ENCODE results near the gene AVP. TPM values are rescaled to one million over a fixed set of nuclear protein-coding genes. Genes with fewer than 3 reads are reported as not detected.
A peak's percentile ranks its signal among the peaks of the same experiment; 100 is the strongest.

Gene AVP
- total and polyA plus RNA-seq, 2 of the 13 experiments (the other 11 are each of a cell fraction or from before 2014, with no cell fraction given) = 0.12 TPM; not detected in 1

DNA sequence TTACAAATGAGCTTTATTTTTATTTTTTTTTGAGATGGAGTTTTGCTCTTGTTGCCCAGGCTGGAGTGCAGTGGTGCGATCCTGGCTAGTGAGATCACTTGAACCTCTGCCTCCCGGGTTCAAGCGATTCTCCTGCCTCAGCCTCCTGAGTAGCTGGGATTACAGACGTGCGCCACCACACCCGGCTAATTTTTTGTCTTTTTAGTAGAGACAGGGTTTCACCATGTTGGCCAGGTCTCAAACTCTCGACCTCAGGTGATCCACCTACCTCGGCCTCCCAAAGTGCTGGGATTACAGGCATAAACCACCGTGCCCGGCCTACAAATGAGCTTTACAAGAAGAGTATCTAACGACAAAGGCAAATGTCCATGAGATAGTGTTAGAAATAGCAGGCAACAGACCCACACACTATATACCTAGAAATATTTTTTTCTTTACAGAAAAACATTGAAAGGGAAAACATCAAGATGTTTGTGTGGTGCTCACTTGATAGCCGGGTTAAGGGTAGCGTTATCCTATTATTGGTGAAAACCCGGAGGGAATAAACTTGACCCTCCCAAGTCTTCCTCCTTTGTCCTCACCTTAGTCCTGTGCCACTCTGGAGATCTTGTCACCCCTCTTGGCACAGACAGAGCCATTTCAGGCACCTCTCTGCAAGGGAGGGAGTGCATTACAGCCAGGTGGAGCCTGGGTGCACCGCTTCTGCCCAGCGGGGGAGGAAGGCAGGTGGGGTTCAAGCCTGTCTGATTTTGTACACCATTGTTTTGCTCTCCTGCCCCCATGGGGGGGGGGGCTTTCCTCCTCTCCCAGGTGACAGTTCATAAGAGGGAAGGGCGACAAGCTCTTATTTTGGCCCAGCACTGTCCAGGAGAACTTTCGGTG lies 21.0 kb upstream of the AVP start (continued):
- TF ChIP-seq ZNF576 (CRISPR knock-in tag; IDR thresholded peaks at IDR 0.05) (0 out of 2 replicates have a peak, but pooled peaks have one; percentile 19), ZMYM2 (CRISPR knock-in tag; IDR thresholded peaks at IDR 0.05) (no peak), ZNF557 (CRISPR knock-in tag; IDR thresholded peaks at IDR 0.05) (no peak), USF2 (IDR thresholded peaks at IDR 0.05; ENCODE audit: low read depth, low read length) (no peak), USF2 (CRISPR knock-in tag; IDR thresholded peaks at IDR 0.05; ENCODE audit: borderline replicate concordance) (0 out of 2 replicates have a peak, but pooled peaks have one; percentile 23), AFF4 (CRISPR knock-in tag; IDR thresholded peaks at IDR 0.05) (no peak), SRY (CRISPR knock-in tag; IDR thresholded peaks at IDR 0.05) (no peak), IRF2 (CRISPR knock-in tag; IDR thresholded peaks at IDR 0.05) (no peak), CENPT (CRISPR knock-in tag; IDR thresholded peaks at IDR 0.05; ENCODE audit: low read depth) (no peak), ZNF558 (CRISPR knock-in tag; IDR thresholded peaks at IDR 0.05; ENCODE audit: borderline replicate concordance) (no peak), NFIB (CRISPR knock-in tag; IDR thresholded peaks at IDR 0.05; ENCODE audit: borderline replicate concordance) (no peak), ZNF615 (CRISPR knock-in tag; IDR thresholded peaks at IDR 0.05; ENCODE audit: borderline replicate concordance) (no peak), ZNF878 (CRISPR knock-in tag; IDR thresholded peaks at IDR 0.05) (no peak), POGZ (CRISPR knock-in tag; IDR thresholded peaks at IDR 0.05) (peak; percentile 21; the same call in 1 of the 2 replicates), KAT2B (IDR thresholded peaks at IDR 0.05; ENCODE audit: borderline replicate concordance, low read depth, low read length) (no peak)
- TF ChIP-seq, protein P1, sequence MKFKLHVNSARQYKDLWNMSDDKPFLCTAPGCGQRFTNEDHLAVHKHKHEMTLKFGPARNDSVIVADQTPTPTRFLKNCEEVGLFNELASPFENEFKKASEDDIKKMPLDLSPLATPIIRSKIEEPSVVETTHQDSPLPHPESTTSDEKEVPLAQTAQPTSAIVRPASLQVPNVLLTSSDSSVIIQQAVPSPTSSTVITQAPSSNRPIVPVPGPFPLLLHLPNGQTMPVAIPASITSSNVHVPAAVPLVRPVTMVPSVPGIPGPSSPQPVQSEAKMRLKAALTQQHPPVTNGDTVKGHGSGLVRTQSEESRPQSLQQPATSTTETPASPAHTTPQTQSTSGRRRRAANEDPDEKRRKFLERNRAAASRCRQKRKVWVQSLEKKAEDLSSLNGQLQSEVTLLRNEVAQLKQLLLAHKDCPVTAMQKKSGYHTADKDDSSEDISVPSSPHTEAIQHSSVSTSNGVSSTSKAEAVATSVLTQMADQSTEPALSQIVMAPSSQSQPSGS (CRISPR knock-in tag; IDR thresholded peaks at IDR 0.05) = no peak
- TF ChIP-seq, protein P2, sequence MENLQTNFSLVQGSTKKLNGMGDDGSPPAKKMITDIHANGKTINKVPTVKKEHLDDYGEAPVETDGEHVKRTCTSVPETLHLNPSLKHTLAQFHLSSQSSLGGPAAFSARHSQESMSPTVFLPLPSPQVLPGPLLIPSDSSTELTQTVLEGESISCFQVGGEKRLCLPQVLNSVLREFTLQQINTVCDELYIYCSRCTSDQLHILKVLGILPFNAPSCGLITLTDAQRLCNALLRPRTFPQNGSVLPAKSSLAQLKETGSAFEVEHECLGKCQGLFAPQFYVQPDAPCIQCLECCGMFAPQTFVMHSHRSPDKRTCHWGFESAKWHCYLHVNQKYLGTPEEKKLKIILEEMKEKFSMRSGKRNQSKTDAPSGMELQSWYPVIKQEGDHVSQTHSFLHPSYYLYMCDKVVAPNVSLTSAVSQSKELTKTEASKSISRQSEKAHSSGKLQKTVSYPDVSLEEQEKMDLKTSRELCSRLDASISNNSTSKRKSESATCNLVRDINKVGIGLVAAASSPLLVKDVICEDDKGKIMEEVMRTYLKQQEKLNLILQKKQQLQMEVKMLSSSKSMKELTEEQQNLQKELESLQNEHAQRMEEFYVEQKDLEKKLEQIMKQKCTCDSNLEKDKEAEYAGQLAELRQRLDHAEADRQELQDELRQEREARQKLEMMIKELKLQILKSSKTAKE (CRISPR knock-in tag; IDR thresholded peaks at IDR 0.05; ENCODE audit: borderline replicate concordance) = no peak

Measured in HepG2 (cell line).